Heart left ventricle (tissue), 16 donors: ENCODE data around the gene SH3TC2. TPM values are rescaled to one million over a fixed set of nuclear protein-coding genes. Genes with fewer than 3 reads are reported as not detected.

Experiments used
- ATAC-seq, 4 donors: fragments of 200-7000 bp; cut with Tn5 transposase; one replicate each; pipeline ENCODE4 v1.9.1; 2020 to 2022; ENCODE audit warnings: moderate library complexity in 4 of 4, mild to moderate bottlenecking in 3 of 4, moderate number of reproducible peaks in 1 of 4
- DNase-seq, 5 donors: peaks; one replicate each; pipeline ENCODE4 v3.0.0-alpha.2; 2020
- H3K27ac ChIP-seq, 12 donors: fragments of 200-600 bp; sonication (generic) in 4 of 12; one replicate each; pipeline versions ENCODE4 v1.5.0 to v1.8.0; 2016 to 2022; ENCODE audit warnings: mild to moderate bottlenecking in 2 of 12
- H3K27me3 ChIP-seq, 9 donors: fragments of 200-600 bp; sonication (generic) in 2 of 9; one replicate each; pipeline versions ENCODE4 v1.5.1 to v1.8.0; 2016 to 2022; ENCODE audit warnings: mild to moderate bottlenecking in 3 of 9
- H3K36me3 ChIP-seq, 9 donors: fragments of 200-600 bp; sonication (generic) in 2 of 9; one replicate each; pipeline versions ENCODE4 v1.5.0 to v1.8.0; 2018 to 2022; ENCODE audit warnings: mild to moderate bottlenecking in 2 of 9
- H3K4me1 ChIP-seq, 12 donors: fragments of 200-600 bp; sonication (generic) in 4 of 12; one replicate each; pipeline versions ENCODE4 v1.5.0 to v1.8.0; 2016 to 2022; ENCODE audit warnings: mild to moderate bottlenecking in 3 of 12
- H3K4me3 ChIP-seq, 12 donors: fragments of 200-600 bp; sonication (generic) in 4 of 12; one replicate each; pipeline versions ENCODE4 v1.5.0 to v1.8.0; 2017 to 2022; ENCODE audit warnings: mild to moderate bottlenecking in 9 of 12, moderate library complexity in 4 of 12
- H3K9me3 ChIP-seq, 12 donors: fragments of 200-600 bp; sonication (generic) in 4 of 12; one replicate each; pipeline versions ENCODE4 v1.5.0 to v1.8.0; 2016 to 2022; ENCODE audit warnings: mild to moderate bottlenecking in 1 of 12
- CTCF ChIP-seq, 12 donors: fragments of 200-600 bp; sonication (generic) in 4 of 12; IDR thresholded peaks; one replicate each; pipeline versions ENCODE4 v1.5.0 to v1.8.0; 2018 to 2022; ENCODE audit warnings: antibody characterized with exemption in 12 of 12, mild to moderate bottlenecking in 5 of 12
- POLR2A ChIP-seq, 2 donors: fragments of 450-650 bp; IDR thresholded peaks; one replicate each; pipeline ENCODE4 v1.6.1; 2017; ENCODE audit warnings: antibody characterized with exemption in 2 of 2, mild to moderate bottlenecking in 2 of 2, moderate library complexity in 2 of 2
- WGBS, 4 donors: extraction: QIAGEN DNeasy Blood & Tissue Kit in 2 of 4; methylation state at CpG; one replicate each; pipeline versions ENCODE4 v1.1.5 to v1.1.7; 2013 to 2018; 5-methylcytosine and 5-hydroxymethylcytosine counted together
- intact Hi-C, 10 donors: fragments of 100-400 bp; cut with DNase I; formaldehyde crosslinking; loops; one replicate each; pipeline versions ENCODE4 v1.11.1 to v1.14.2; 2022
- polyA plus RNA-seq, 2 donors: library from polyadenylated mRNA; stranded (reverse); fragments of 200-250 nt; gene quantifications; one replicate each; pipeline ENCODE4 v1.2.3, GENCODE V29; 2013
- total RNA-seq, 9 donors: library from RNA; depleted of rRNA in 2 of 9; stranded (reverse); fragments of >200 nt in 2 of 9; fragmentation: NEBNext Ultra II Directional in 3 of 9; extraction: Animal tissue kit (Norgen Biotek cat#: 25700) in 3 of 9; gene quantifications; one replicate each; pipeline versions ENCODE4 v1.1.0 to v1.2.4, GENCODE V29; 2016 to 2023
- donor health status: ischemic (EF 13 %, LVEDD 7.1; RV severe dilation, severe dysfunction).
- donor health status: healthy with polysubstance abuse.
- donor health status: DM: no; HTN: yes; CAD: no.
- donor health status: DM: no; HTN: no; CAD: no.
- donor health status: ischemic (EF 25% LVEDD 6.9; RV normal size, moderate dysfunction).
- donor health status: ischemic (EF 25% LVEDD 5.7; RV mildly dilated, moderate dysfunction).
- donor health status: healthy.
- donor health status: DM: yes; HTN: yes; CAD: no.
- donor health status: ischemic (EF 35%, LVEDD 5.7; RV mildly dilated, moderate dysfunction).
- donor health status: nonischemic (EF 11% LVEDD 7.7; RV severe dilation, severe dysfunction).
- donor health status: DM: yes; HTN: yes; CAD: no.
- donor health status: PGD.
- donor health status: ischemic (EF 29% LVEDD 5.4; RV normal size, mild dysfunction).
- donor health status: nonischemic (EF 23%, LVEDD 6.1; RV moderate dilation, normal function).

SH3TC2 gene
- total and polyA plus RNA-seq, 11 donors: 1.6 to 12.7 (median 4.0) TPM

DNA sequence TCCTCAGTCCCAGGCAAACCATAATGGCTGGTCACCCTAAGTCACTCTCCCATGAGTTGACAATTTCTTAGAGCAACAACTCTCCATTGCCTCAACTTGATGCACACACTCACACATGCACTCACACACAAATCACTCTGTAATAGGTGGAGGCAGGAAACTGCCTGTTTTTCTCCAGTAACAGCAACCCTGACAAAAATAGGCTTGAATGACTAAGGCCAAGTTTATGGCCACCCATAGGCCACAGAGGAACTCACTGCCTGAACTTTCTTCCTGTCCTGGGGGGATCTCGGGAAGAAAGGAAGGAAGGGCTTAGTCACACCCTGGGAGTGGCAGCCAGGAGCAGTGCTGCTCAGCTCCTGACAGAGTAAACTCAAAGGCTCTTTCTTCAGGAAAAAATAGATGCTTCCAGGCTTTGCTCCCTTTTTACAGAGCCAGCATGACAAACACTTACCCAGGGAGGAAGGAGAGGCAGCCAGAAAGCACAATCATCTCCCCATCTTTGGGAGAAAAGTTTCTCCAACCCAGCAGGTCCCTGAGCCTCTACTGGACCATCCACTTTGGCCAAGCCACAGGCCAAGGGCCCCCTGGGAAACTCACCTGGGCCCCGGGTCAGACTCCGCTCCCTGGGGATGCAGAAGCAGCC lies 368 bp downstream of the SH3TC2 start:
- WGBS, 4 donors: 21 to 37% (median 26%) methylated on average over 3 of the region's 3 CpGs
- no peaks in the 10 kb centered on the region for H3K27me3 ChIP-seq
- intact Hi-C loops: loop anchor here in 5 of 10 donors (2.0 to 10.0 kb wide), 4 partner anchors 26 to 162 kb away; no protein-coding TSS in a partner anchor
- DNase-seq: peak in 4 of 5 donors; percentile 37 to 69 (median 60)
- H3K4me3 ChIP-seq: peak overlapping the region in 2 of 12 donors; percentile 3 to 4
- TF ChIP-seq POLR2A (IDR thresholded peaks at IDR 0.05) (no peak), CTCF (IDR thresholded peaks at IDR 0.05) (peak in 1 of 12 donors; percentile 15)
- H3K27ac ChIP-seq: peak overlapping the region; percentile 63 to 92 (median 80)
- no peaks in the 10 kb centered on the region for H3K36me3 ChIP-seq
- H3K4me1 ChIP-seq: peaks cover 10 to 61% (median 54%) of the 10 kb centered on the region in 12 donors
- peak; percentile 71 to 90 (median 83) for ATAC-seq
- H3K9me3 ChIP-seq: peaks cover 0 to 10% (median 1%) of the 10 kb centered on the region in 12 donors

GRCh38 chr5:149061341-149061740 lies 1.5 kb downstream of the SH3TC2 start:
- TF ChIP-seq POLR2A (IDR thresholded peaks at IDR 0.05): no peak
- TF ChIP-seq CTCF (IDR thresholded peaks at IDR 0.05): no peak
- DNase-seq (no peak), ATAC-seq (no peak)
- peaks cover 0 to 10% (median 1%) of the 10 kb centered on the region in 12 donors for H3K9me3 ChIP-seq
- H3K4me3 ChIP-seq: no peak overlapping the region
- H3K27ac ChIP-seq: peak overlapping the region in 11 of 12 donors; percentile 63 to 92 (median 82)
- no peaks in the 10 kb centered on the region for H3K36me3 ChIP-seq
- intact Hi-C loops: loop anchor here in 5 of 10 donors (5.0 to 10.0 kb wide), 3 partner anchors 51 to 163 kb away; no protein-coding TSS in a partner anchor
- WGBS, 4 donors: 63 to 71% (median 68%) methylated on average over 4 of the region's 4 CpGs
- H3K27me3 ChIP-seq: no peaks in the 10 kb centered on the region
- peaks cover 10 to 61% (median 54%) of the 10 kb centered on the region in 12 donors for H3K4me1 ChIP-seq

DNA sequence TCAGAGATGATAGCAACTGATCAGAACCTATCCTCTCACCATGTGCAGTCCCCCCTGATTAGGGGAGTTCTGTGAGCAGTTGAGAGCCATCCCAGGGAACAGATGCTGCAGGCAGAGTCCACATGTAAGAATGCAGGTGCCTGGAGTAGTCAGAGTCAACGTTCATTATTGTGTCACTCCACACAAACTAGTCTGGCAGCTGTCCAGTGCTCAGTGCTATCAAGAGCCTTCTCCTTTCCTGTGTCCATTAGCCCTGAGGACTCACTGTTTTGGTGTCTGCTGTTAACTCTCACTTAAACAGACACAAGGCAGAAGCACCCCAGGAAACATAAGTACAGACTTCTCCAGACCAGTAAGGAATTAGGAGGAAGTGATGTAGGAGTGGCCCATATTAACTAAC lies 2.5 kb downstream of the SH3TC2 start:
- intact Hi-C loops: loop anchor here in 5 of 10 donors (5.0 to 10.0 kb wide), 3 partner anchors 52 to 164 kb away; no protein-coding TSS in a partner anchor
- DNase-seq: peak in 4 of 5 donors; percentile 71 to 84 (median 74)
- Histone ChIP-seq H3K4me3 (no peak overlapping the region), H3K27me3 (no peaks in the 10 kb centered on the region), H3K27ac (peak overlapping the region in 10 of 12 donors; percentile 8 to 92 (median 80)), H3K36me3 (no peaks in the 10 kb centered on the region), H3K4me1 (peaks cover 10 to 55% (median 53%) of the 10 kb centered on the region in 12 donors), H3K9me3 (peaks cover 0 to 10% (median 1%) of the 10 kb centered on the region in 12 donors)
- ATAC-seq: peak; percentile 33 to 69 (median 62)
- TF ChIP-seq CTCF (IDR thresholded peaks at IDR 0.05): no peak
- no peak for TF ChIP-seq POLR2A (IDR thresholded peaks at IDR 0.05)
- 0 to 2% (median 0%) methylated on average over 1 of the region's 1 CpG for WGBS, 4 donors

DNA sequence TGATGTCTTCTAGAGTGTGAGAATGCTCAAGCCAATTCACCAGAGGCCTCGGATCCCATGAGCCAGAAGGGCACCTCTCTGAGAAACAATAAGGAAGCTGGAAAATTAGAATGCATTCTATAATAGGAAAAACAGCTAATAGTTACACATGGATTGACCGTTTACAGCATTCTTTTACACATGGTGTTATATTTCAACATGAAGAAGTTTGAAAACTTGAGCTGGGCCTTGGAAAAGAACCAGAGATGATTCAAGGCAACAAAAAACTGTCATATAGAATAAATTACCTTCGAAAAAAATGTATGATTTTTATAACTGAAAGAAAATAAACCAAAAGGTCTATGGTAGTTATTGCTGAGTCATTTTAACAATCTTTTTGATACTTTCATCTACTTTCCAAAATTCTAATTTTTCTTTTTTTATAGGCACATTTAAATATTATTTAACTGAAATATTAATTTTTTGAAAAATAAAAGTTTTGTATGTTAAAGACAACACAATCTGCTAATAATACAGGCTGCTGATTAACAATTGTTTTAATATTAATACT lies 6.2 kb downstream of the SH3TC2 start:
- Histone ChIP-seq H3K4me3 (no peak overlapping the region), H3K27me3 (no peaks in the 10 kb centered on the region), H3K27ac (no peak overlapping the region), H3K4me1 (peaks cover under 1 to 28% (median 18%) of the 10 kb centered on the region in 12 donors), H3K36me3 (no peaks in the 10 kb centered on the region), H3K9me3 (peaks cover 0 to 10% (median 1%) of the 10 kb centered on the region in 12 donors)
- no peak for ATAC-seq
- TF ChIP-seq POLR2A (IDR thresholded peaks at IDR 0.05): no peak
- no peak for TF ChIP-seq CTCF (IDR thresholded peaks at IDR 0.05)
- intact Hi-C loops: no loop called here
- WGBS, 4 donors: 82 to 90% (median 87%) methylated on average over 3 of the region's 3 CpGs
- DNase-seq: no peak
